Hematopoietic multipotent progenitor cell treated with erythropoietin and hydrocortisone succinate and interleukin-3 and kit ligand, for 15 days (in vitro differentiated cells): ENCODE measurements around the gene UGT8.
"Not testable (repeated sequence)": the region's sequence is repeated elsewhere in the genome, so short reads cannot be mapped to it uniquely, and the experiment has no call there.

Source experiments
- DNase-seq: peaks from one replicate; pipeline ENCODE4 v3.0.0-alpha.2; 2015; ENCODE audit warnings: low spot score

UGT8 gene, protein sequence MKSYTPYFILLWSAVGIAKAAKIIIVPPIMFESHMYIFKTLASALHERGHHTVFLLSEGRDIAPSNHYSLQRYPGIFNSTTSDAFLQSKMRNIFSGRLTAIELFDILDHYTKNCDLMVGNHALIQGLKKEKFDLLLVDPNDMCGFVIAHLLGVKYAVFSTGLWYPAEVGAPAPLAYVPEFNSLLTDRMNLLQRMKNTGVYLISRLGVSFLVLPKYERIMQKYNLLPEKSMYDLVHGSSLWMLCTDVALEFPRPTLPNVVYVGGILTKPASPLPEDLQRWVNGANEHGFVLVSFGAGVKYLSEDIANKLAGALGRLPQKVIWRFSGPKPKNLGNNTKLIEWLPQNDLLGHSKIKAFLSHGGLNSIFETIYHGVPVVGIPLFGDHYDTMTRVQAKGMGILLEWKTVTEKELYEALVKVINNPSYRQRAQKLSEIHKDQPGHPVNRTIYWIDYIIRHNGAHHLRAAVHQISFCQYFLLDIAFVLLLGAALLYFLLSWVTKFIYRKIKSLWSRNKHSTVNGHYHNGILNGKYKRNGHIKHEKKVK

DNA sequence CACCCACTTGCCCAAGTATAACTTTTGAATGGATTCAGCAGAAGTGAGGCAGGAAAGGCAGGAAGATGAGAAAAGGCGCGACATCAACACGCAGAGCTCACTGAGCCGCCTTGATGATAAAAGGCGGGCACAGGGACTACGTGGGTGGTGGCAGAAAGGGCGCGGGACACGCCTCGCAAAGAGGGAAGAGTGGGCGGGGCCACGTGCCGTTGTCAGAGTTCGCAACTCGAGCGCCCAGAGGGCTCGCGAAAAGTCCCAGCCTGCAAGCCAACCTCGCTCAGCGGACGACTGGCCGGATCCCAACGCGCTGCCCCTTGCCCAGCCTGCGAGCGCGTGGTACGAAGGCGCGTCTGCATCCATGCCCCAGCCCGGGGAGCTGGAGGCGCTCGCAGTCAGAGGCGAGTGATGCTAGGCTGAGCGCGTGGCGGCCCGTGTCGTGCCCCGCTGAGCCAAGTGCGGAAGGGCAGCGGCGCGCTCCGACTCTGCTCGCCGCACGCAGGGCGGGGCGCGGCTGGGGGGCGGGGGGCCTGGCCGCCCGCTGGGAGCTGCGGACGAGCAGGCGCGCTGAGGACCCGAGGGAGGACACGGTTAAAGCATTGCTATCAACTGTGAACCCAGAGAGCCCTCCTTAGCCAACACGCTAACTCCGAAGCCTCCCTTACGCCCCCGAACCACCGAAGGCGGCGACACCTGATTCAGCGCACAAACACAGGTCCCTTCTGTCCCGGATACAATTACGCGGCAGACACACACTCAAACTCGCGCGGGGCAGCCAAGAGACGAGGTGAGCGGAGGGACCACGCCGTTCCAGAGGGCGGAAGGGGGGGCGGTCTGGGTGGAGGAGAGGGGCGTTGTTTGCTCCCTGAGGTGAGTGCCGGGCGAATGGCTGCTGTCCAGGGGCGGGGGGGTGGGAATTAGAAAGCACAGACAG is at the start of gene UGT8:
Gene UGT8 (plus strand): TSS at position 617 of the 931 bp plus-strand sequence. CDS start 24,074 bp downstream, outside the sequence.
- no peak for DNase-seq

- DNase-seq: no peak
Measured at GRCh38 chr4:114549638-114550037, 49.0 kb upstream of the UGT8 start.

- no peak for DNase-seq
Measured at GRCh38 chr4:114558446-114559020, 40.1 kb upstream of the UGT8 start.

- no peak for DNase-seq
Measured at GRCh38 chr4:114561590-114561989, 37.0 kb upstream of the UGT8 start.

DNA sequence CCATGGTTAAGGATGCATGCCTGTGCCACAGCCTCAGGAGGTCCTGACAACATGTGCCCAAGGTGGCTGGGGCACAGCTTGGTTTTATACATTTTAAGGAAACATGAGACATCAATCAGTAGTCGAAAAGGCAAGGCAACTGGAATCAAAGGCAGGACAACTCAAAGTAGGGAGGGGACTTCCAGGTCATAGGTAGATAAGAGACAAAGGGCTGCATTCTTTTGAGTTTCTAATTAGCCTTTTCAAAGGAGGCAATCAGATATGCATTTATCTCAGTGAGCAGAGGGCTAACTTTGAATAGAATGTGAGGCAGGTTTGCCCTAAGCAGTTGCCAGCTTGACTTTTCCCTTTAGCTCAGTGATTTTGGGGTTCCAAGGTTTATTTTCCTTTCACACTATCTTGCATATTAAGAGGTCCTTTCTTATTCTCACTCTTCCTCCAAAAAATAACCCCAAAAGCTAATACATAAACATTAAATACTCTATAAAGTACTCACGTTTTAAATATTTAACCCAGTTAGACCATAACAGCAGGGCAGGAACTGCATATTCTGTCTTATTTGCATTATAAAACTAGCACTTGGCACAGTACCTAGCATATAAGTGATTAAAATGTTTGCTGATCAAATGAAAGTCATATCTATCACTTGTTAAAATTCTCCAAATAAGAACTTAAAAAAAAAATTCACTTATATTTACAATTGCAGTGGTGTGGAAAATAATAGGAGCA is 36.3 kb upstream of the UGT8 start:
- no peak for DNase-seq

DNA sequence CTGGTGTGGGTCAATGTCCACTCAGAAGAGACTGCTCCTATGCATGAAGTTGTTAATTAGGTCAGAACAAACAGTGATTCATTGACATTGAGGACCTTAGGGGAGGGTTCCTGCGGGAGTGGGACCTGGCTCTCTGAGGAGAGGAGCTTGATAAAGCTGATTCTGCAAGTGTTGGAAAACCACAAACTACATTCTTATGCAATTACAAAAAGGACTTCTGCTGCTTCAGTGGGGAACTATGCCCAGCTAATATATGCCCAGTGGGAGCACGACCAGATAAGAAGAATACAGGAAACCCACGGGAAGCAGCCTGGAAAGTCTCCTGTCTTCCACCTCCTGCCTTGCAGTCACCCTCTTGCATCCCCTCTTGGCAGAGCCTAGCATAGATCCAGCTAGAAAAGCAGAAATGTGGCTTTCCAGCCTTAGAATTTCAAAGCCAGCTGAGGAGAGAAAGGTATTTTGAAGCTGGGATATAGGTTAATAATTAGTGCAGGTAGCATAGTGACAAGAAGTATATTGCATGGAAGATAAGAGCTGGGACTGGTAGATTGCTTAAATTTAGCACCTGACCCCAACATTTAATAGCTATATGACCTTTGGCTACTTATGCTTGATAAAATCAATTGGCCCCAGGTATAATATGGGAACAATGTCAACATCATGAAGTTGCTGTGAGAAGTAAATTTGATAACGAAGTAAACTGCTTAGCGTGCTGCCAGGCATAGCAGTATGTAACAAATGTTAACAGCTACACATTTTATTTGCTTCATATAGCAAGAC is 34.9 kb upstream of the UGT8 start:
- no peak for DNase-seq

- DNase-seq: no peak
Measured at GRCh38 chr4:114577386-114577785, 21.2 kb upstream of the UGT8 start.

DNA sequence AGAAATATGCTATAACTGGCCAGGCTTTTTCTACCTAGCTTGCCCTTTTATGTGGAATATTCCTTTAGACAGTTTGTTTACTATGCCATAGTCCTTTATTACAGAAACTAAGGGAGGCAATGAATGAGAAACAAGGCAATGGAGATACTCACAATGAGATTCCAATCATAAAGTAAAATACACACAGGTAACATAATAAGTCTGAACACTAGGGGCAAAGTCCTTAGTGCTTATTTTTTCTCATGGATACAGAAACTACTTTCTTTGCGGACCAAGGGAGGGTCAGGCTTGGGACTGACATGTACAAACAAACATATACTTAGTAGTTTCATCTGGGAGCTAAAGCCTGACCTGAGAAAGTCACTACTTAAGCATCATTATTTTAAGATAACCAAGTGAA is 16.0 kb upstream of the UGT8 start:
- no peak for DNase-seq

- no peak for DNase-seq
Measured at GRCh38 chr4:114588305-114588704, 10.3 kb upstream of the UGT8 start.

- not testable (repeated sequence) for DNase-seq
Measured at GRCh38 chr4:114590360-114590759, 8.2 kb upstream of the UGT8 start.

- no peak for DNase-seq
Measured at GRCh38 chr4:114593526-114593925, 5.1 kb upstream of the UGT8 start.

DNA sequence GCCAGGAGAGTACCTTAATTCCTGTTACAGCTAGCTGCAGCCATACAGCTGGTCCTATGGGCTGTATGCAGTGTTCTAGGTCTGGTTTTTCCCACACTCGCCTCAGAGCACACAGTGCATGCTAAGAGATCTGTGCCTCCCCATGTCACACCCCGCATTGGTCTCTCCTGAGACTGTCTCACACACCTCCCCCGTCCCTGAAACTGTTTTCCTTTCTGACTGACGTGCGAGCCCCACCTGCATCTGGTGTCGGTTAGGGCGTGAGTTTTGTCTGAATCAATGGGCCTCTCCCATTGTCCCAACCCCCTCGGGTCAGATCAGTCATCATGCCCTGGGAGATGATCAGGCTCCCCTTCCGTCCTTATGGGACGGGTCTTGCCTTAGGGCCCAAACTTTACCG is 3.4 kb upstream of the UGT8 start:
- no peak for DNase-seq

DNA sequence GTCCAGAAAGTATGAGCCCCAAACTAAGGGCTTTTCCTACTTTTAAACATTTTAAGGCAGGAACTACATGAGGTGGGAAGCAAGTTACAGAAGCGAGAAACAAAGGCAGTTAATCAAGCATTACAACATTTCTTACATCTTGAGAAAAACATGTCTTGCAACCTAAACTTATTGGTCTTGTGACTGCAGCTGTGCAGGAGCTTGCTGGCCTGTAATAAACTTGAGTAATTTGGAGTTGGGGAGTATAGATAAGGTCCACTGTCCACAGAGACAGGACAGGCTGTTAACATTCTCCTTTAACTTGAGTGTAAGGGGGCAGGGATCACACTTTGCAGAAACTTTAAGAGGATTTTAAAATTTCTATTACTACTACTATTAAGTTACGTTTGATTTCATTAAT is 2.7 kb upstream of the UGT8 start:
- no peak for DNase-seq

DNA sequence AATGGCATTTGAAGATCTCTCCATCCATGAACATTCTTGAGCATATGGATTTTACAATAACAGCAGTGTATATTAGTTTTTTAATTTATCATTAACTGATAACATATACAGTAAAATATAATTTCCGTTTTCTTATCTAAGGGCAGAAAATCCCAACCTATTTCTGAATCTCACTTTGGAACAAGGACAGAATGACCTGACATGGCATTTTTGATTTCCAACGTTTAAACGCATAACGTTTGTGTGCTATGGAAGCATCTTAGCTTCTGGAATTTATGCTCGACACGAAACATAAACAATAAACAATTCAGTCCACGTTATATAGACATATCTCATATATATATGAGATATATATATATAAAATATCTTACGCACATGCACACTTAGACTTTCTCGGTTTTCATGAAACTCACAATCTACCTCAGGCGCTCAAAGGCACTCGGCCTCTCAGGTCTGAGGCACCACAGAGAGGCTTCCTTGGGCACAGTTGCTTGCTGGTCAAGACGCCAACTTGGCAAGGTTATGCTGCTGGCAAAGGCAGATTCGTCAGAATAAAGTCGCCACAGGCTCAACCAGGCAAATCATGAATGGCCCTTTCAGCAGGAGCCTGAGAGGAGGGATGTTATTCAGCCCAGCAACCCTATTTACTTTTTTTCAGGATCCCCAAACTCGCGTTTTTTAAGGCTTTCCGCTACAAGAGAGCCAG is 1.0 kb upstream of the UGT8 start:
- no peak for DNase-seq

DNA sequence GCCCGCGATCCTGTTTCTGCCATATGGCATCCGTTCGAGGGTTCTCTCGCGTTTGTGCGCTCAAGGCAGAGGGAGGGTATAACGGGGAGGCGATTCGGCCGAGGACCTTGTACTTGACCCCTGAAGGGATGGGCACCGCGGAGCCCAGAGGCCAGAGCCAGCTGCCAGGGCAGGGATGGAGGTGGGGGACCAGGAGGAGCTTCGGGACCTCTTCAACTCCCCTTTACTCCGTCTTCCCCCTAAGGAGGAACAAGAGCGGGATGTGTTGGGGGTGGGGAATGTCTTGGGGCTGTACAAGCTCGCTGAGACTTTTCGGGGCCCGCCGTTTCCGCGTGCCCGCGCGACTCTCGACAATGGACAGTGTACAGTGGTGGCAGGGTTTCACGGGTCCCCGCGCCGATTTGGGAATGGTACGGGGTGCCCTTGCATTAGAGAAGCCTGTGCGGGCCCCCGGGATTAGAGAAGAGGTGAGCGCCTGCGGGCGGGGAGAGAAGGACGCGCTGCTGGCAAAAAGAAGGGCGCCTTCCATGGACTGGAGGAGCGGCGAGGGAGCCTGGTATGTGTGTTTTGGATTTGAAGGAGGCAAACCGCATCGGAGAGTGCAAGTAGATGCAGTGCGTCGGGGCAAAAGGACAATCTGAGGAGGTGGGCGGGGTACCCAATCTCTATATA is 760 bp downstream of the UGT8 start:
- no peak for DNase-seq

DNA sequence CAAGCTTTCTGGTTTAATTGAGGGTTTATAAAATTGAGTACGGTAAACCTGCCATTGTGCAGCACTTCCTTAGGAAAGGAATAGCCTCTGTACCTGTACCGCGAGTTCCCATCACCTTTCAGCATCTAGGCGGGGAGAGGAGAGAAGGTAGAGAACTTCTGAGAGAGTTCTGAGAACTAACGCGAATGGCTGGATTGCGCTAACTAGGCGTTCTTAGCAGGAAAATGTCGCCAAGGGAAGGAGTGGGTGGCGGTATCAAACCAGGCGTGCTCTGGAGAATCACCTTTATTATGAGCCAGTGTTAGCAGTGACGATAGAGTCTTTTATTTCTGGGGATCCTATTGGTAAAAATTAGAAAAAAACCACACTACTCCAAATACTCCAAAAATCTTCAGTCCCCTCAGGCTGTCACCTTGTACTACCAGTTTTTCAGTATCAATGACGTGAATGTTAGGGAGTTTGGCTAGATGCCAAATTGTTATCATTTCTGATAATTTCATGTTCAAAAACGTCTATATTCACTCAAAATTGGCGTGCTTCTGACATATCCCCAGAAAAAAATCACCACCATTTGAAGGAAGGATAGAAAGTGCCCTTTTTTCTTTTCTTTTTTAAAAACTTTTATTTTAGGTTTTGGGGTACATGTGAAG is 1.4 kb downstream of the UGT8 start:
- no peak for DNase-seq

- DNase-seq: no peak
Measured at GRCh38 chr4:114600672-114601071, 2.1 kb downstream of the UGT8 start.

- DNase-seq: no peak
Measured at GRCh38 chr4:114601304-114602052, 2.9 kb downstream of the UGT8 start.
